GM19193 (cell line): ENCODE data around the gene SFMBT2.

ENCODE experiments used
- POLR2A ChIP-seq: IDR thresholded peaks from 4 replicates; pipeline ENCODE4 v1.6.1; 2011; ENCODE audit not compliant: insufficient read depth, insufficient read length; ENCODE audit errors: extremely low read depth

SFMBT2 gene

DNA sequence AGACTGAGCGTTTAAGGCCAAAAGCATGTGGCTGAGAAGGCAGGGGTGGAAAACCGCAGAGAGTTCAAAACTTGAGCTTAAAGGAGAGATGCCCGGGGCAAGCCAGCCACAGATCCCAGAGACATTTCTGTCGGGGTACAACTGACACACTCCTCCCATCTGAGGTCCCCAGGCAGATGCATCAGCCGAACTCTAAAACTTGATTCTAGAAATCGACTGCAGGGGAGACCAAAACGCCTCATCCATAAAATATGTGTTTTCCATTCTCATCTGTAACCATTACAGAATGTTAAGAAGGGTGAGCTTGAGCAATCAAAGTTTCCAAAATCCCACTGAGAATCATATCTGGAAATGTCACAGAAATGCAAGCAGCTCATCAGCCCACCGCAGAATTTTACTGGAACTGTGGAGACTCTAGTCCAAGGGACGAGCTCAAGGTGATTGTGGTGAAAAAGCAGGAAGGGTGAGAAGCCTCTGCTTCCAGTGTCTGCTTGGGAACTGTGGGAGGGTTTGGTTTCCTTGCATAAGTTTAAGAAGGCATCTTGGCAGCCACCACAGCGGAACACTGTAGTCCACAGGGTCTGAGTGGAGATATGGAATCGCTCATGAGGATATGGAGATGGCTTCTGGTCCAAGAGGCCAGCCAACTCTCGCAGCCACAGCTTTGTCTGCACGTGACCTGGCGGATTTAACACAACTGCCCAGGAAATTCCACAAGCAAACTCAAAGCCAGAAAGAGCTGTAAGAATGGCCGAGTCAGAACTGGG lies 249.2 kb downstream of the SFMBT2 start:
- TF ChIP-seq POLR2A: no peak

DNA sequence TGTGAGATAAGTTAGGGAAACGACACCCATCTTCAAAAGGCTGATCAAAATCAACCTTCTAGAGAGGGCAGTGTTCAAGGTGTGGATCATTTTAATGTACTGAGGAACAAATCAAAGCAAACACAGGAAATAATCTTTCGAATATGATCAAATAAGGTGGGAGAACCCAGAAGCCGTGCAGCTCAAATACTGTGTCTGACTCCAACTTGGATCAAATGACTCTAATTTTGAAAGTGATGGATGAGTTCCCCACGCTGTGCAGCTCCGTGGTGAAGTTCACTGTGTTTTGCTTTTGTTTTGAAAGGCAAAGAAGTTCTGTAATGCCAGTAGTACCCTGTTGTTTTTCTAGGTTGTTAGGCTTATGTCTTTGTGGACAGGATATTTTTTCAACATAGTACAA lies 250.9 kb downstream of the SFMBT2 start:
- TF ChIP-seq POLR2A: no peak

DNA sequence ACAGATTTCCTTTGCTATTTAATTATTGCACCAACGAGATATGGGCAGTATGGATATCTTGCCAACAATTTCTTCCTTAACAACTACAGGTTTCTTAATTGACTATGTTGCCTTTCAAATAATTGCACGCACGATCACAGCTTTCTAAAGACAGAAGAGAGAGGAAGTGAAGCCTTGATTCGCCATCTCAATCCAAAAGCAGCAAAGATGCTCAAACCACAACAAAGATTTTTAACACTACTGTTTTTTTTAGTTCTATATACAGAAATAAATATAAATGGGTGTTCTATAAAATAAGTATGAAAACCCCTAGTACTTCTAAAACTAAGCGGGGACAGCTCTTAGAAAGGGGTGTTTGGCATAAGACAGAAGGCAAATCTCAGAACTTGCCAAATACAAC lies 251.3 kb downstream of the SFMBT2 start:
- no peak for TF ChIP-seq POLR2A

DNA sequence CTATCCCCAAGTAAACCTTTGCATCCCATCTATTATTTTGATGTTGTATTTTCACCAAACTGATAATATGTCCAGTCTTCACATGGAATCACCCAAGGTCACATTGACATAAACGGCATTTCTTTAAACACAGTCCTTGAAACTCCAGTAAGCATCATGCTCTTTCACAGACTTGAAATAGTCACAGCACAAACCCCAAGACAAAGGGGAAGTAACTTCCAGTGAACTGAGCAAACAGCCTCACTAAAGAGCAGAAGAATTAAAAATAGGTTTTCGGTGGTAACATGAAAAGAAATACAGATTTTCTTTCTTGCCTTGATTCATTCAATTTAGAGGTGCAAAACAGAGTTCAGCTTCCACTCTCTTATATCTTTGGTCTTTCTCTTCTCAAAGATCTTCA lies 253.7 kb downstream of the SFMBT2 start:
- TF ChIP-seq POLR2A: no peak

DNA sequence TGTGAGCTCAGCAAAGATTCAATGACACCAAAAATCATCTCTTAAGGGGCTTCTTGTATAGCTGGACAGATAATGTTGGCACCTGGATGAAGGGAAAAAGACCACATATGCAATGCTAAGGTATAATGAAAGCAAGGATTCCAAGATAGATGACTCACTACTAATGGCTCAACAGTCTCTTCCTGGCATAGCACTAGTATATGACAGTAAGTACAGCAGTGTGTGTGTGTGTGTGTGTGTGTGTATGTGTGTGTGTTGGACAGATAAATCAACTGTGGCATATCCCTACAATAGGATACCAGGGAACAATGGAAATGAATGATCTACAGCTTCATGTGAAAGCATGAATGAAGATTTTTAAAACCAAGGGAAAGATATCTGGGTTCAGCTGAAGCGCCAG lies 257.1 kb downstream of the SFMBT2 start:
- no peak for TF ChIP-seq POLR2A

DNA sequence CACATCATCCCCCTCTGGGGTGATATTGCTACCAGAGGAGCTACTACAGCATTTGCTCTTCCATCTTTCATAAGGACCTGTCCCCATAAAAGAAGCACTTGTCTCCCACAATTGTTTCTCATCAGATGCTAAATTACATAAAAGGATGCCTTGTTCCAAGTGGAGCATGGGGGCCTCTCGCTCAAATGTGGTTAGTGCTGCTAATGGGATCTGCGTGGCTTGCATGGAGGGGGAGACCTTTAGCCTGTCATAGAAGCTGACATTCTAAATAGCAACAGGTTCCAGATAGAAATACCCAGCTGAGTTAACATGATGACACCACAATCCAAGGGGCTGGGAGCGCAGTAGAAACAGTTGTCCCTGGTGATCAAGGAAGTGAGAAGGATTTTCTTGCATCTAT lies 257.9 kb downstream of the SFMBT2 start:
- TF ChIP-seq POLR2A: no peak

DNA sequence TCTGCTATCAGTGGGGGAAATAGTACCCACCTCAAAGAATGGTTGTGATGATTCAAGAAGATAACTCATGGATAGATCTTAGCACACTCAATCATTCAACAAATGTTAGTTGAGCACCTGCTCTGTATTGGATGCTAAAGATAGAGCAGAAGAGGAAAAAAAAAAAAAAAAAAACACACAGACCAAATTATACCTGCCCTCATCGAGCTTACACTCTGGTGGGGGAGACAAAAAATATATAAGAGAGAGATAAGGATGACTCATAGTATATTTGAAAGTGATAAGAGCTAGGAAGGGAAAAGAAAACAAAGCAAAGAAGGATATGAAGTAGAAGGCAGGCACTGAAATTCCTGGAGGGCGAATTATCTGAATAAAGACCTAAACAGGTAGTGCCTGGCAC lies 258.5 kb downstream of the SFMBT2 start:
- no peak for TF ChIP-seq POLR2A

DNA sequence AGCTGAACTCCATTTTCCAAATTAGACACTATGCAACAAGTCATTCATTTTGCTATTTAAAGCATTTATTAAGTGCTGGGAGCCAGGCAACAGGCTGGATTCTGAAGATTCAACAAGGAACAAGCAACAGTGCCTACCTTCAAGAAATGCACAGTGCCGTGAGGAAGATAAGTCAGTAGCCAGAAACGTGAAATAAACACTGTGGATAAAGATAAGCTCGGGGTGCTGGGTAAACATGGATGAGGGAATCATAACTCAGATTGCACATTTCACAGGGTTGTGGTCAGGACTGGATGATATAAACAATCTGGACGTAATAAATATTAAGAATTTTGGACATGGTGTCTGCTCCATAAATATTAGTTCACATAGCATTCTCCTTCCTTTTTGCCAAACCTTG lies 259.3 kb downstream of the SFMBT2 start:
- TF ChIP-seq POLR2A: no peak

DNA sequence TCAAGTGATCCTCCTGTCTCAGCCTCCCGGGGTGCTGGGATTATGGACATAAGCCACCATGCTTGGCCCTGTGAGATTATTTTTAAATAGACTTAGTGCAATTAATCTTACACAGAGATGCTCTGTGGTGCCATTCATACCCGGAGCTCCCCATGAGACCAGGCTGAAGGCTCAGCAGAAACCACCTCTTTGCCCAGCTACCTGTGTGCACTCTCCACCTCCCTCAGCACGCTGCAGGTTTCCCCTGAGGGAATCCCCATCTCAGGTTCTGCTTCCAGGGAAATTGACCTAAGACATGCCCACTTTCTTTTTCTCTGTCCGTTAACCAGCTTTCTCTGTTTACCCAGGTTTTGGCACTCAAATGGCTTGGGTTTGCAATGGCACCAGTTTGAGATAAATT lies 260.5 kb downstream of the SFMBT2 start:
- no peak for TF ChIP-seq POLR2A

DNA sequence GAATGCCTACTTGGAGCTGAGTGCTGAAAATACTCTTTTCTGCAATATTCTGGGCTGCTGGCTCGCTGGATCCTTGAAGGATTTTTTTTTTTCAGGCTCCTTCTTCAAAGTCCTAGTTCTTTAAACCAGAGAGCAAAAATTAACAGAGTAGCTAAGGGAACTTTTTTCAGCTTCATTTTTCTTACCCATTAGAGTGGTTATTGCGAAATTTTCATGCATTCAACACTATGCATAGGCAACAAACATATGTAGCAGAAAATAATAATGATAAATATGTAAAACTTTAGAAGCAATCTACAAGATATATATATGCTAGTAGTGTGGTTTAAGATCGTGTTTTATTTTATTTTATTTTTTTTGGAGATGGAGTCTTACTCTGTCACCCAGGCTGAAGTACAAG lies 264.6 kb downstream of the SFMBT2 start:
- no peak for TF ChIP-seq POLR2A

DNA sequence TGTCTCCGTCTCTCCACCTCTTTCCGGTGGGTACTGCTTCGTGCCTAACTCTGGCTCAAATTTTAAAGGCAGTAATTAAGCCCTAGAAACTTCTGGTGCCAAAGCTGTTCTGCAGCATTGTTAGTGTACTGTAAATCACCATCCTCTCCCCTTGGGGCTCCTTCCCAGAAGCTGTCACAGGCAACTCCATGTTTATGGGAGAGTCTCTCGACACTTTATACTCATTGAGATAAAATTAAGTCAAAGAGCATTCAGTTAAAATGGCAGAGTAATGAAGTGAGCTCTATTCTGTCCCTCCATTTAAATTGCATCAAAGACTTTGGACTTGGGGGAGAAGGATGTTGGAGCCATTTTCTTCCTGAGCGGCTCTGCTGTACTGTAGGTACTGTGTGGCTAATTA lies 274.8 kb downstream of the SFMBT2 start:
- no peak for TF ChIP-seq POLR2A

DNA sequence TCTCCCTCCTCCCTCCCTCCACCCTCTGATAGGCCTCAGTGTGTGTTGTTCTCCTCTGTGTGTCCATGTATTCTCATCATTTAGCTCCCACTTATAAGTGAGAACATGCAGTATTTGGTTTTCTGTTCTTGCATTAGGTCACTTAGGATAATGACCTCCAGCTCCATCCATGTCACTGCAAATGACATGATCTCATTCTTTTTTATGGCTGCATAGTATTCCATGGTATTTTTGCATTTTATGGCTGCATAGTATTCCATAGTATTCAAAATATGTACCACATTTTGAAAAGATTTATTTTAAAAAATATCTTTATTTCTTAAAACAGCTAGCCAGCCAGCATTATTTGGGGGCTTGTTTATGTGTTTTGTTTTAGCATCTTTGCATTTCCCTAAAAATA lies 275.6 kb downstream of the SFMBT2 start:
- TF ChIP-seq POLR2A: no peak

DNA sequence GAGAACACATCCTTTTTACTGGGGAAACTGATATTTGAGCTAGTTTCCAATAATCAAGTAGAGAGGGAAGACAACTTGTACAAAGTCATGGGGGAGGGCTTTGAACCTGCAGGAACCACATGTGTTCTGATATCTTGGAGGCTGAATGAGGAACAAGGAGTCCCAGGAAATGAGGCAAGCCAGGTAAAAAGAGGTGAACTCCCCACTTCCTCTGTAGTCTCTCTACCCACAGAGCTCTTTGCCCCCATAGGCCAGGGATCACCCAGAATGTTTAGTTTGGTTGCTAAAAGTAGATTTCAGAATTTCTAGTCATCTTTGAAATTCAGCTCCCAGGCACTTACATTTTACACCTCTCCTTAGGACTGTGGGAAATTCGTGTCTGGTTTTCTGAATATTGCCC lies 276.4 kb downstream of the SFMBT2 start:
- no peak for TF ChIP-seq POLR2A

DNA sequence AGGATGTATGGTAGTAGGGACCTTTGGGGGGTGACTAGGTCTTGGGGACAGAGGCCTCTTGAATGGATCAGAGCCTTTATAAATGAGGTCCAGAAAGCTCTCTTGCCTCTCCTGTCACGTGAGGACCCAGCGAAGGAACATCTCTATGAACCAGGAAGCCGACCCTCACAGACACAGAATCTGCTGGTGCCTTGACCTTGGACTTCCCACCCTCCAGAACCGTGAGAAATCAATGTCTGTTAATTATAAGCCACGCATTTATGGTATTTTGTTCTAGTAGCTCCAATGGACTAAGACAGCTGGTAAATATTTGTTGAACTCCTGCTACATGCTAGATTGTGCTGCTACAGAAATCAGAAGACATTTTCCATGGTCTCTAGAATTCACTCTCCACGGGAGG lies 276.9 kb downstream of the SFMBT2 start:
- no peak for TF ChIP-seq POLR2A

DNA sequence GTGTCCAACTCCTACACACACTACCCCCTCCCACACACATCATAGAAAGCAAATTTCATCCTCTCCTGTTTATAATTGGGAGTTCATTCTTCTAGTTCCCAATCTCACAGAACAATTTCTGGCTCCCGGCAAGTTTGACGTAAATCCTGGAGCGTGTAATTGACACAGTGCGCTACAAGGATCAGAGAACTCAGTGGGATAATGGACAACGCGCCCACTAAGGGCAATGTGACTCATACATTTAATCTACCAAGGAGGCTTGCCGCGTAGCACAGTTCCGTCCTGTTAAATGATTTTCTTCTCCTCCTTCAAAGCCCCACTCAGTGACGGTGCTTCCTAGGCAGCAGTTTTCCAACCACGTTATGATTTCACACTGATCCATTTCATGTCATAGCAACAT lies 277.6 kb downstream of the SFMBT2 start:
- TF ChIP-seq POLR2A: no peak

DNA sequence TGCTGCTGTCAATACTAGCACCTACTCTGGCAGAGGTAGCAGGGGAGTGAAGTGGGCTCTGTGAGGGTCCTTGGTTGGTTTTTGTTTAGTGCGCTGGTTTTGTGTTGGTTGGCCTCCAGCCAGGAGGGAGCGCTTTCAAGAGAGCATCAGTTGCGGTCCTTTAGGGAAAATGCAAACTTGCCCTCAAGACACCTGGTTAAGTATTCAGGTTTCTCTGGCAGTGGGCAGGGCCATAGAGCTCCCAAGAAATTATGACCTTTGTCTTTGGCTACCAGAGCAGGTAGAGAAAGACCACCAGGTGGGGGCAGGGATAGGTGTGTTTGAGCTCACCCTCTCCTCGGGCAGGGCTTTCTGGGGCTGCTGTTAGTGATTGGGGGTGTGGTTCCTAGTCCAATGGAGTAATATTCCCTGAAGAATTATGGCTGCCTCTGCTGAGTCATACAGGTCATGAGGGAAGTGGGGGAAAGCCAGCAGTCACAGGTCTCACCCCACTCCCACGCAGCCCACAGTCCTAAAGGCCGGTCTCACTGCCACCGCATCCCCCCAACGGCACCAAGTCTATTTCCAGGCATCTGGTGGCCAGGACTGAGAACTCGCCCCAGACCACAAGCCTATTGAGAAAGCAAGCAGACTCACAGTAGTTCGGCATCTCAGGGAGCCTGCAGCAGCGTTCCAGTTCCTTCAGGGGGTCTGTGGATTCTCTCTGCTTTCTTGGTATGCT lies 280.5 kb downstream of the SFMBT2 start:
- TF ChIP-seq POLR2A: no peak

DNA sequence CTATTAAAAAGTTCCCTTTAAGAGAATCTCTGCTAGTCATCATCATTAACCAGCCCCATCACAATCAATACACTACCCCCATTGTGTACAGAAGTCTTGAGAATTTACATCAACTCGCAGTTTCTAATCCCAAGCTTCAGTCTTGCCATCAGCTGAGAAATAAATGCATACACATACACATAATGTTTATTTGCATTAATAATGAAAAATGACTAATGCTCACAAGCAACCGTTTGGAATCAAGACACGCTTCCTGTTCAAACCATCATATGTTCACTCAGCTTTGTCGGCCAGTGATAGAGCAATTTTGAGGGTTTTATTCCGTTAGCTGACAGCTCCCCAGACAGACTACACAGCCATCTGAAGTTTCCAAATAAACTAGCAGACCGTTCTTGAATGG lies 287.1 kb downstream of the SFMBT2 start:
- no peak for TF ChIP-seq POLR2A

DNA sequence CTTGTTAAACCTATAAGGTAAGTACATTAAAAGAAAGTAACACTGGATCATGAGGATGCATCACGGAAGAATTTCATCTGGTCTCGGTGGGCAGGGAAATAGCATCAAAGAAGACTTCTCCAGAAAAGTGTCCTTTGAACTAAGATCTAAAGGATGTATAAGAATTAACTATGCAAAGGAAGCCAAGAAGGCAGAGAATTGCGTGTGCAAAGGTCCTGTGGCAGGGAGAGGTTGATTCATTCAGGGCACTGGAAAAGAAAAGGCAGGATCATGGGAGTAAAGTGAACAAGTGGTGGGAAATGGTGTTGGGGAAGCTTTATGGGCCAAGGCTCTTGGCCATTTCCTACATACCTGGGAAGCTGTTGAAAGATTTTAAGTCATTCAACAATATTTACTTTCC lies 288.3 kb downstream of the SFMBT2 start:
- no peak for TF ChIP-seq POLR2A
